Measurements from ENCODE around the gene NXNL2.

The NXNL2 gene

GRCh38 chr9:88539246-88539645 is 4.3 kb downstream of the NXNL2 start:
- peaks cover 11% of the 10 kb centered on the region for H3K27me3 ChIP-seq (ENCODE audit: insufficient read depth, insufficient read length)
- DNase-seq (ENCODE audit: low read depth, low spot score), result no peak
- TF ChIP-seq ZNF274 (IDR thresholded peaks at IDR 0.05; ENCODE audit: low read depth, low read length), result no peak
- TF ChIP-seq SUZ12 (IDR thresholded peaks at IDR 0.05; ENCODE audit: extremely low read depth, insufficient read depth, insufficient read length), result no peak
- no peak for TF ChIP-seq YY1 (IDR thresholded peaks at IDR 0.05; ENCODE audit: insufficient read depth, insufficient read length)

DNA sequence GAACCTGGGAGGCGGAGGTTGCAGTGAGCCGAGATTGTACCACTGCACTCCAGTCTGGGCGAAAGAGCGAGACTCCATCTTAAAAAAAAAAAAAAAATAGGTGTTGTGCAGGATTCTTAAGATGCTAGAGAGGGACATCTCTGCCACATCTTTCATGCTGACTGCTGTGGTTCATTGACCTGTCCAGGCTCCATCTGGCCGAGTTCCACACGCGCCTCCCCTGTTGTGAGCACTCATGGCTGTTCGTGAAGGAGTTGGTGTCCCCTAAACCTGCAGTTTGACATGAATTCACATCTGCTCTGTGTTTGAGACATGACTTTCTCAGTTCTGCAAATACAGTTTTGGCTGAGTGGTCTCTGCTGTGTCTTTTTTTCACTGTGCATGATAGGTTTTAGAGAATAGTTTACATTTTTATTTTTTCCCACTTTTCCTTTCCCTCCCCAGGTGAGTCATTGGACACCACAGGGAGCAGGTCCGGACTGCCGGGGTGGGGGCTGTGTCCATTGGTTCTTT is 5.3 kb downstream of the NXNL2 start:
- Histone ChIP-seq H3K36me3 (ENCODE audit: insufficient read depth, insufficient read length, low read length) (peaks cover 4% of the 10 kb centered on the region), H3K27me3 (ENCODE audit: insufficient read depth, insufficient read length) (peaks cover 11% of the 10 kb centered on the region), H3K9me3 (ENCODE audit: insufficient read depth, low read length) (no peaks in the 10 kb centered on the region), H3K4me1 (ENCODE audit: insufficient read depth, insufficient read length) (peaks cover 9% of the 10 kb centered on the region), H3K4me3 (ENCODE audit: insufficient read length, low read depth) (no peak overlapping the region), H3K9ac (ENCODE audit: insufficient read length, low read depth) (no peak overlapping the region)
- TF ChIP-seq YY1 (IDR thresholded peaks at IDR 0.05; ENCODE audit: insufficient read depth, insufficient read length) (no peak), SUZ12 (IDR thresholded peaks at IDR 0.05; ENCODE audit: extremely low read depth, insufficient read depth, insufficient read length) (no peak), ZNF274 (IDR thresholded peaks at IDR 0.05; ENCODE audit: low read depth, low read length) (no peak)
- DNase-seq (ENCODE audit: low read depth, low spot score), result no peak

More at GRCh38 chr9:88539246-88539645, 4.3 kb downstream of the NXNL2 start:
- Histone ChIP-seq H3K4me1 (ENCODE audit: insufficient read depth, insufficient read length) (peaks cover 8% of the 10 kb centered on the region), H3K9ac (ENCODE audit: insufficient read length, low read depth) (no peak overlapping the region), H3K9me3 (ENCODE audit: insufficient read depth, low read length) (no peaks in the 10 kb centered on the region), H3K36me3 (ENCODE audit: insufficient read depth, insufficient read length, low read length) (peaks cover 4% of the 10 kb centered on the region), H3K4me3 (ENCODE audit: insufficient read length, low read depth) (no peak overlapping the region)

GRCh38 chr9:88544245-88544644 is 9.3 kb downstream of the NXNL2 start:
- TF ChIP-seq YY1 (IDR thresholded peaks at IDR 0.05; ENCODE audit: insufficient read depth, insufficient read length), result no peak
- TF ChIP-seq ZNF274 (IDR thresholded peaks at IDR 0.05; ENCODE audit: low read depth, low read length), result no peak
- no peak for TF ChIP-seq SUZ12 (IDR thresholded peaks at IDR 0.05; ENCODE audit: extremely low read depth, insufficient read depth, insufficient read length)
- Histone ChIP-seq H3K4me1 (ENCODE audit: insufficient read depth, insufficient read length) (peaks cover 4% of the 10 kb centered on the region), H3K36me3 (ENCODE audit: insufficient read depth, insufficient read length, low read length) (peaks cover 2% of the 10 kb centered on the region), H3K9me3 (ENCODE audit: insufficient read depth, low read length) (no peaks in the 10 kb centered on the region), H3K9ac (ENCODE audit: insufficient read length, low read depth) (no peak overlapping the region), H3K27me3 (ENCODE audit: insufficient read depth, insufficient read length) (no peaks in the 10 kb centered on the region), H3K4me3 (ENCODE audit: insufficient read length, low read depth) (no peak overlapping the region)
- DNase-seq (ENCODE audit: low read depth, low spot score), result no peak

DNA sequence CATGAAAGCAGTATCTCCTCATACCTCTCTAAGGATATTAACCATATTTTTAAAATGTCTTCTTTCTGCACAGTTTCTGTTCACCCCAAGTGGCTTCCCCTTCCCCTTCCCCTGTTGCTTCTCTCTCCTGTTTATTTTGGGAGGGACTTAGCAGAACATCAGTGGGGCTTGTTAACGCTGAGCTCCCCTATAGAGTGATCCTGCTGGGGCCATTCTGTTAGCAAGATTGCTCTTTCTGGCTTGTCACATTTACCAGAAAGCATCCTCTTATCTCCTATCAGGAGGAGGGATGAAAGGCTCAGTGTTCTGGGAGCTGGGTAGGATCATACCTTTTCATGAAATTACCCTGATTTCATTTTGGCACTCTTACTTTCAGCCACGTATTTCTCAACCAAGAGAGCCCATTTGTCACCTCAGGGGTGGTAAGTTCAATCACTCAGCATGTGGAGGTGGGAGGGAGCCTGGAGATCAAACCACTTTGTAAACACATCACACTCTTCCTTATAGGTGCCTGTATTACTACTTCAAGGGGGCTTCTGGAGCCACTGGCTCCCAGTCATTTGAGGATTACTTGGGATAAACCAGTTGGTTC is 16.7 kb downstream of the NXNL2 start:
- TF ChIP-seq SUZ12 (IDR thresholded peaks at IDR 0.05; ENCODE audit: extremely low read depth, insufficient read depth, insufficient read length) (no peak), YY1 (IDR thresholded peaks at IDR 0.05; ENCODE audit: insufficient read depth, insufficient read length) (no peak), ZNF274 (IDR thresholded peaks at IDR 0.05; ENCODE audit: low read depth, low read length) (no peak)
- Histone ChIP-seq H3K9me3 (ENCODE audit: insufficient read depth, low read length) (no peaks in the 10 kb centered on the region), H3K36me3 (ENCODE audit: insufficient read depth, insufficient read length, low read length) (no peaks in the 10 kb centered on the region), H3K9ac (ENCODE audit: insufficient read length, low read depth) (no peak overlapping the region), H3K27me3 (ENCODE audit: insufficient read depth, insufficient read length) (no peaks in the 10 kb centered on the region), H3K4me3 (ENCODE audit: insufficient read length, low read depth) (no peak overlapping the region), H3K4me1 (ENCODE audit: insufficient read depth, insufficient read length) (no peaks in the 10 kb centered on the region)
- no peak for DNase-seq (ENCODE audit: low read depth, low spot score)

- H3K4me1 ChIP-seq (ENCODE audit: insufficient read depth, insufficient read length), result no peaks in the 10 kb centered on the region
- no peak overlapping the region for H3K9ac ChIP-seq (ENCODE audit: insufficient read length, low read depth)
- H3K36me3 ChIP-seq (ENCODE audit: insufficient read depth, insufficient read length, low read length), result no peaks in the 10 kb centered on the region
- DNase-seq (ENCODE audit: low read depth, low spot score), result no peak
- H3K9me3 ChIP-seq (ENCODE audit: insufficient read depth, low read length), result no peaks in the 10 kb centered on the region
- no peak for TF ChIP-seq YY1 (IDR thresholded peaks at IDR 0.05; ENCODE audit: insufficient read depth, insufficient read length)
- H3K27me3 ChIP-seq (ENCODE audit: insufficient read depth, insufficient read length), result no peaks in the 10 kb centered on the region
- H3K4me3 ChIP-seq (ENCODE audit: insufficient read length, low read depth), result no peak overlapping the region
Observed at GRCh38 chr9:88553350-88553749, 18.4 kb downstream of the NXNL2 start.

DNA sequence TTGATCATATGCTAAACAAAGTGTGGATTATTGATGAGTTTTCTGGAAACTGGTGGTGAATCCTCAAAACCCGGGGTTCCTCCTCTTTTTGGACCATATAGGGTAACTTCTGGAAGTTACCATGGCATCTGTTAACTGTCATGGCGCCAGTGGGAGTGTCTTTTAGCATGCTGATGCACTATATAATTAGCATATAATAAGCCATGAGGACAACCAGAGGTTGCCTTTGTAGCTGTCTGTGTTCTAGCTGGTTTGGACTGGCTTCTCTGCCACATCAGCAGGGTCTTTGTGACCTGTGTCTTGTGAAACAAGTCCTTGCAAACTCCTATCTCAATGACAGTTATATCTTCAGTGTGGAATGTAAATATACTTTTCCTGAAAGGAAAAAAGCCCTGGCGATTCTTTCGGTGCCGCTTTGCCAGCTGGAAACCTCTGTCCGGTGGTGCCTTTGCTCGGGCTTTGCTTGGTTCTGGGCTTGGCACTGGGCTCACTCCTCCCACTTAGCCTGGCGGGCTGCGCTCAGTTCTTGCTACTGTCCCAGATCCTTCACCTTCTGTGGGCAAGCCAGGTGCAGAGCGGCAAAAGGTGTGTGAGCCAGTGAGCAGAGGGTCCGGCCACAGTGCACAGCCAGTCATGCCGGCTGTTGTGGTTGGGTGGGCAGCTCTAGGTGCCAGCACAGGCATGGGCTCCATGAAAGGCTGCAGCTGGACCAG is 20.4 kb downstream of the NXNL2 start:
- no peak overlapping the region for H3K4me3 ChIP-seq (ENCODE audit: insufficient read length, low read depth)
- H3K36me3 ChIP-seq (ENCODE audit: insufficient read depth, insufficient read length, low read length), result no peaks in the 10 kb centered on the region
- H3K9ac ChIP-seq (ENCODE audit: insufficient read length, low read depth), result no peak overlapping the region
- no peaks in the 10 kb centered on the region for H3K9me3 ChIP-seq (ENCODE audit: insufficient read depth, low read length)
- H3K27me3 ChIP-seq (ENCODE audit: insufficient read depth, insufficient read length), result no peaks in the 10 kb centered on the region
- no peaks in the 10 kb centered on the region for H3K4me1 ChIP-seq (ENCODE audit: insufficient read depth, insufficient read length)
- TF ChIP-seq SUZ12 (IDR thresholded peaks at IDR 0.05; ENCODE audit: extremely low read depth, insufficient read depth, insufficient read length) (no peak), YY1 (IDR thresholded peaks at IDR 0.05; ENCODE audit: insufficient read depth, insufficient read length) (no peak), ZNF274 (IDR thresholded peaks at IDR 0.05; ENCODE audit: low read depth, low read length) (no peak)
- DNase-seq (ENCODE audit: low read depth, low spot score), result no peak

GRCh38 chr9:88559661-88560060 is 24.7 kb downstream of the NXNL2 start:
- Histone ChIP-seq H3K27me3 (ENCODE audit: insufficient read depth, insufficient read length) (no peaks in the 10 kb centered on the region), H3K4me3 (ENCODE audit: insufficient read length, low read depth) (no peak overlapping the region), H3K4me1 (ENCODE audit: insufficient read depth, insufficient read length) (no peaks in the 10 kb centered on the region), H3K9me3 (ENCODE audit: insufficient read depth, low read length) (no peaks in the 10 kb centered on the region), H3K36me3 (ENCODE audit: insufficient read depth, insufficient read length, low read length) (no peaks in the 10 kb centered on the region), H3K9ac (ENCODE audit: insufficient read length, low read depth) (no peak overlapping the region)
- TF ChIP-seq YY1 (IDR thresholded peaks at IDR 0.05; ENCODE audit: insufficient read depth, insufficient read length) (no peak), SUZ12 (IDR thresholded peaks at IDR 0.05; ENCODE audit: extremely low read depth, insufficient read depth, insufficient read length) (no peak), ZNF274 (IDR thresholded peaks at IDR 0.05; ENCODE audit: low read depth, low read length) (no peak)
- DNase-seq (ENCODE audit: low read depth, low spot score), result no peak
